DMS 273 (cell line): ENCODE results near the gene FOXG1.
A peak's percentile ranks its signal among the peaks of the same experiment; 100 is the strongest.

Experiments
- DNase-seq: peaks from one replicate; lab custom pipeline; 2025; ENCODE audit not compliant: unreplicated experiment; lab: John Stamatoyannopoulos, UW

Gene FOXG1

DNA sequence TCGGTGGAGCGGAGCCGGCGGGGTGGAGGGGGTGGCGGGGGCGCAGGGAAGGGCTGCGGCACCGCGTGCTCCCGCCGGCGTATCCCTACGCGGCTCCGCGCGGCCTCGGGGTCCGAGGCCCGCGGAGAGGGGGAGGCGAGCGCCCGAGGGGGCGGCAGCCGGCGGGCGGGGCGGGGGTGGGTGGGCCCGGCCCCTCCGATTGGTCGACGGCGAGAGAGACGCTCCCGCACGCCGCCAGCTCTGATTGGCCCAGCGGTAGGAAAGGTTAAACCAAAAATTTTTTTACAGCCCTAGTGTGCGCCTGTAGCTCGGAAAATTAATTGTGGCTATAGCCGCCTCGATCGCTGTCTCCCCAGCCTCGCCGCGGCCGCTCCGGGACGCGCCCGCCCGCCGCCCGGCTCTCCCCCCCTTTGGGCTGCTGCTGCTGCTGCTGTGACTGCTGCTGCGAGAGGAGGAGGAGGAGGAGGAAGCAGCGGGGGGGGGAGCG lies at the start of gene FOXG1:
Gene FOXG1 (plus strand): TSS at position 319 of the 487 bp plus-strand sequence. CDS start 493 bp downstream, outside the sequence.
- peak; percentile 18 for DNase-seq

GRCh38 chr14:28719130-28719529 lies 47.5 kb upstream of the FOXG1 start:
- no peak for DNase-seq

GRCh38 chr14:28731358-28731757 lies 35.2 kb upstream of the FOXG1 start:
- DNase-seq: no peak

DNA sequence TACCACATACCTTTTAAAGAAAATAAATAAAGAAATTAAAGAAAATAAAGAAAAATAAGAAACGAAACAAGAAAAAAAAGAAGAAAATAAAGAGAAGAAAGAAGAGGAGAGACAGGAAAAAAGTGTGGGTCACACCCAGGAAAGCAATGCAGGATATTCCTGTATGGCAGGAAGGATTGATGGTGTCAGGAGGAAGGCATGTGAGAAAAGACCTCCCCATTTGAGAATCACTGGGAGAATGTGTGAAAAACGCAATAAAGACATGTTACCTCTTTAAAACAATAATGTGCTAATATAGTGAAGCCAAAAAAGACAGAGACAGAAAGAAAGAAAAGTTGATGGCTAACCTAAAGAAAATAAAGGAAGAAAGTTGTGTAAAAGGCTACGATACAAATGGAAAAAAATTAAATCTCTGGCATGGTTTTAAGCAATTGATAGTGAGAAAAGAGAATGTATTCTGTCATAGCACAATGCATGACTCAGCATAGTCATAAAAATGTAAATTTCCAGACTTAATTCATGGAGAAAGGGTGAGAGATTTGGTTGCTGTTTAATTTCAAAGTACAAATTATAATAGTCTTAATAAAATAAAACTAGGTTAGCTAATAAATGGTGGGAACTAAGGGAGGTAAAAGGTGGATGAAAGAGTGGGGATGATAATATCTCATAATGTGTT lies 24.3 kb upstream of the FOXG1 start:
- DNase-seq: no peak

- no peak for DNase-seq
These were observed 22.5 kb upstream of the FOXG1 start for GRCh38 chr14:28744126-28744525.

DNA sequence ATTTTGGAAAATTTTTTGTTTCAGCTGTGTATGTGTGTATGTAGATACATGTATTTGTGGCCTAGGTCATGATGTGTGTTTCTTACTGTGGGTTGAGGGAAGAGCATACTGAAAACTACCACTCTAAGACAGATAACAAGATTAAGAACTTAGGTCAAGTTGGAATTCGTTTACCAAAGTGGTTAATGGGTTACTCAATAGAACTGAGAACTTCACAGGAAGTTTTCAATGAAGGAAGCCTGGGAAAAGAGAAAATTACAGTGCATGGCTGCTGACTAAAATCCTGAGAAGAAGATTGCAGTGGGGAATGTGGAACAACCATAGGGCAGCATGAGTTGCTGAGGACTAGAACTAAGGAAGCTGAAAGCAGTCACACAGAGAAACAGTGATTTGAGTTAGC lies 21.4 kb upstream of the FOXG1 start:
- DNase-seq: no peak

- no peak for DNase-seq
These were observed 20.3 kb upstream of the FOXG1 start for GRCh38 chr14:28746247-28746646.

GRCh38 chr14:28751467-28752058 lies 15.0 kb upstream of the FOXG1 start:
- DNase-seq: peak; percentile 74

DNA sequence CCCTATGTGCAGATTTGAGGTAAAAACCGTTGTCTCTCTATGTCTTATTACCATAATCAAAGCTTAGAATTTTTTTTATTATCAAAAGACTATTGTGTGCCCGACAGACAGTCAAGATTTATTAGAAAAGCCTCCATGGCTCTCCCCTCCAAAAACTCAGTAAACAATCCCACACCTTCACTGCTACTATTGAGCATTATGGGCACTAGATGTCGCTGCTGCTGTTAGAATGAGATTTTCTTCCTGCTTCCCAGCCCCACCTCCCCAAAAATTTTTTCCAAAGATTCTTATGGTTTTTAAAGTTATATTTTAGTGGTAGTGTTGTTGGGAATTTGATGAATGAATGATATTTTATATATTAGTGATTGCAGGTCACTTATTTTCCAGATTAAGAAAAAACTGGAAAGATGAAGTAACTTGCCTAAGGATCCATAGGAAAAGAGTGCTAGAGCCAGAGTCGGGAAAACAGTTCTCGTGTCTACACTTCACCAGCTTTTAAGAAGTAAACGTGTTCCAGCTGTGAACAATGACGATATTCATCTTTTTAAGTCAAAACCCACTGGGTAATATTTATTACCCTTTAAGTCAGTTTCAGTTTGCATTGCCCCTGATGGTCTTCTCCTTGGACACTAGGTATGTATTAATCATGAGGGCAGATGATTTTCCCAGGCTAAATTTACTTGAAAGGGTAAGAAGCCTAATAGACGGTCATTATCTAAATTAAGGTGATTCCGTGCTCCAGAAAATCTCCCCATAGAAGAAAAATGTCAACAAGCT lies 12.2 kb upstream of the FOXG1 start:
- DNase-seq: peak; percentile 70

- no peak for DNase-seq
These were observed 11.3 kb upstream of the FOXG1 start for GRCh38 chr14:28755198-28755815.

- no peak for DNase-seq
These were observed 10.7 kb upstream of the FOXG1 start for GRCh38 chr14:28755884-28756268.

DNA sequence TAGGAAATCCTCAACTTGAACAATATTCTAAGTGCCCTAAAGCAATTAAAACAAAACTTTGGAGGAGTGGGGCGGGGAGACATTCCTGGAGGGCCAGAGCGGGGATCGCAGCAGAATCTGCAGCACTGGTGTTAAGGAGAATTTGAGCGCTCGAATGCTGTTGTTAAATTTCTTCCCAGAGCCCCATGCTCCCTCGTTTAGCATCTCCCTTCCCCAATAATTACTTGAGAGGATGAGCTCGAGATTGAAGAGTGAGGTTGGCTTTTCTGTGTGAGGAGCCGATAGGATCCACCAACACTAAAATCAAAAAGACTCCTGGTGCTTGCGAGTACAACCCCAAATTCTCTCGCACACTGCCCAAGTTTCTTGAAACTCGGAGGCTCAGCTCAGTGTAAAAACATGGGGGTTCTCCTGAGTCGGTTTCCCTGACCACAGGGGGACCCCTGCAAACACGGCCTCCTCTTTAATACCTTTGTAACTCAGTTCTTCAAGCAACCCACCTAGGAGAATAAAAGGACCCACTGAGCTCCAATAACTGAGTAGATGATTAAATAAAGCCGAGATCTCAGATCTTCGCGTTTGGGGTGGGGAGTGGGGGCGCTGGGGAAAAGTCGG lies 10.2 kb upstream of the FOXG1 start:
- no peak for DNase-seq

- peak; percentile 61 for DNase-seq
These were observed 9.6 kb upstream of the FOXG1 start for GRCh38 chr14:28756884-28757570.

- DNase-seq: no peak
These were observed 8.8 kb upstream of the FOXG1 start for GRCh38 chr14:28757786-28758185.

GRCh38 chr14:28758253-28758884 lies 8.2 kb upstream of the FOXG1 start:
- DNase-seq: no peak

GRCh38 chr14:28758885-28759652 lies 7.5 kb upstream of the FOXG1 start:
- DNase-seq: no peak

- no peak for DNase-seq
These were observed 6.8 kb upstream of the FOXG1 start for GRCh38 chr14:28759653-28760313.

- no peak for DNase-seq
These were observed 6.1 kb upstream of the FOXG1 start for GRCh38 chr14:28760431-28760996.
